ENCODE measurements around the gene STX12. TPM values are rescaled to one million over a fixed set of nuclear protein-coding genes. Genes with fewer than 3 reads are reported as not detected.
"Not testable (repeated sequence)": the region's sequence is repeated elsewhere in the genome, so short reads cannot be mapped to it uniquely, and the experiment has no call there.

The STX12 gene
- total RNA-seq, 1 donor = 67.0 TPM

DNA sequence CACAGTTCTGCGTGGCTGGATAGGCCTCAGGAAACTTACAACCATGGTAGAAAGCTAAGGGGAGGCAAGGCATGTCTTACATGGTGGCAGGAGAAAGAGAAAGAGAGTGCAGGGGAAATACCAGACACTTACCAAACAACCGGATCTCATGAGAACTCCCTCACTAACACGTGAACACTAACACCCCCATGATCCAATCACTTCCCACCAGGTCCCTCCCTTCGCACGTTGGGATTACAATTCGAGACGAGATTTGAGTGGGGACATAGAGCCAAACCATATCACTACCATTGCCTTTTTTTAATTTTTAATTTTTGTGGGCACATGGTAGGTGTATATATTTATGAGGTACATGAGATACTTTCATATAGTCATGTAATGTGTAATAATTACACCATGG, 33.7 kb downstream of the STX12 start:
- H4K20me1 ChIP-seq (ENCODE audit: insufficient read depth, low read length) = no peaks in the 10 kb centered on the region

GRCh38 chr1:27807385-27807784, 34.4 kb downstream of the STX12 start:
- no peak overlapping the region for H3K4me3 ChIP-seq (ENCODE audit: insufficient read depth, low read length)
- DNase-seq (ENCODE audit: insufficient read length, low spot score, missing footprints) = no peak
- H3K9me3 ChIP-seq (ENCODE audit: low read depth, low read length) = no peaks in the 10 kb centered on the region
- H4K20me1 ChIP-seq (ENCODE audit: insufficient read depth, low read length) = no peaks in the 10 kb centered on the region
- H3K27ac ChIP-seq (ENCODE audit: low read depth, low read length) = no peak overlapping the region
- H3K79me2 ChIP-seq (ENCODE audit: insufficient read depth, low read length) = no peaks in the 10 kb centered on the region
- H3K4me2 ChIP-seq (ENCODE audit: insufficient read depth, low read length) = no peak overlapping the region
- no peak overlapping the region for H2AFZ ChIP-seq (ENCODE audit: low read length)
- H3K27me3 ChIP-seq (ENCODE audit: insufficient read depth, low read length) = no peaks in the 10 kb centered on the region
- H3K36me3 ChIP-seq (ENCODE audit: insufficient read depth, low read length) = peaks cover 24% of the 10 kb centered on the region
- TF ChIP-seq CTCF (IDR thresholded peaks at IDR 0.05; ENCODE audit: extremely low read depth, low read depth, low read length) = no peak
- H3K4me1 ChIP-seq (ENCODE audit: insufficient read depth, low read length) = no peaks in the 10 kb centered on the region

More for the DNA sequence above, 33.7 kb downstream of the STX12 start:
- Histone ChIP-seq H3K36me3 (ENCODE audit: insufficient read depth, low read length) (peaks cover 30% of the 10 kb centered on the region), H3K79me2 (ENCODE audit: insufficient read depth, low read length) (no peaks in the 10 kb centered on the region), H3K27ac (ENCODE audit: low read depth, low read length) (no peak overlapping the region), H3K27me3 (ENCODE audit: insufficient read depth, low read length) (no peaks in the 10 kb centered on the region), H3K4me3 (ENCODE audit: insufficient read depth, low read length) (no peak overlapping the region), H3K4me2 (ENCODE audit: insufficient read depth, low read length) (no peak overlapping the region), H2AFZ (ENCODE audit: low read length) (no peak overlapping the region), H3K4me1 (ENCODE audit: insufficient read depth, low read length) (no peaks in the 10 kb centered on the region), H3K9me3 (ENCODE audit: low read depth, low read length) (no peaks in the 10 kb centered on the region)
- no peak for TF ChIP-seq CTCF (IDR thresholded peaks at IDR 0.05; ENCODE audit: extremely low read depth, low read depth, low read length)
- no peak for DNase-seq (ENCODE audit: insufficient read length, low spot score, missing footprints)

- H3K27me3 ChIP-seq (ENCODE audit: insufficient read depth, low read length); H4K20me1 ChIP-seq (ENCODE audit: insufficient read depth, low read length); H3K4me1 ChIP-seq (ENCODE audit: insufficient read depth, low read length); H3K9me3 ChIP-seq (ENCODE audit: low read depth, low read length); H3K27ac ChIP-seq (ENCODE audit: low read depth, low read length); H3K79me2 ChIP-seq (ENCODE audit: insufficient read depth, low read length); H2AFZ ChIP-seq (ENCODE audit: low read length); H3K4me3 ChIP-seq (ENCODE audit: insufficient read depth, low read length); H3K4me2 ChIP-seq (ENCODE audit: insufficient read depth, low read length); DNase-seq (ENCODE audit: insufficient read length, low spot score, missing footprints): not testable (repeated sequence)
- H3K36me3 ChIP-seq (ENCODE audit: insufficient read depth, low read length) = peaks cover 25% of the 10 kb centered on the region
Observed at GRCh38 chr1:27808131-27808530, 35.1 kb downstream of the STX12 start.

- no peak for TF ChIP-seq CTCF (IDR thresholded peaks at IDR 0.05; ENCODE audit: extremely low read depth, low read depth, low read length)
- Histone ChIP-seq H4K20me1 (ENCODE audit: insufficient read depth, low read length) (no peaks in the 10 kb centered on the region), H3K36me3 (ENCODE audit: insufficient read depth, low read length) (peaks cover 23% of the 10 kb centered on the region), H3K79me2 (ENCODE audit: insufficient read depth, low read length) (no peaks in the 10 kb centered on the region), H3K27ac (ENCODE audit: low read depth, low read length) (no peak overlapping the region), H3K4me1 (ENCODE audit: insufficient read depth, low read length) (no peaks in the 10 kb centered on the region), H3K4me2 (ENCODE audit: insufficient read depth, low read length) (no peak overlapping the region), H3K9me3 (ENCODE audit: low read depth, low read length) (no peaks in the 10 kb centered on the region), H3K27me3 (ENCODE audit: insufficient read depth, low read length) (no peaks in the 10 kb centered on the region), H2AFZ (ENCODE audit: low read length) (no peak overlapping the region), H3K4me3 (ENCODE audit: insufficient read depth, low read length) (no peak overlapping the region)
- no peak for DNase-seq (ENCODE audit: insufficient read length, low spot score, missing footprints)
Observed at GRCh38 chr1:27809883-27810282, 36.9 kb downstream of the STX12 start.
